ENCODE measurements around the gene RCAN1.
"Not testable (repeated sequence)": the region's sequence is repeated elsewhere in the genome, so short reads cannot be mapped to it uniquely, and the experiment has no call there.

The RCAN1 gene

DNA sequence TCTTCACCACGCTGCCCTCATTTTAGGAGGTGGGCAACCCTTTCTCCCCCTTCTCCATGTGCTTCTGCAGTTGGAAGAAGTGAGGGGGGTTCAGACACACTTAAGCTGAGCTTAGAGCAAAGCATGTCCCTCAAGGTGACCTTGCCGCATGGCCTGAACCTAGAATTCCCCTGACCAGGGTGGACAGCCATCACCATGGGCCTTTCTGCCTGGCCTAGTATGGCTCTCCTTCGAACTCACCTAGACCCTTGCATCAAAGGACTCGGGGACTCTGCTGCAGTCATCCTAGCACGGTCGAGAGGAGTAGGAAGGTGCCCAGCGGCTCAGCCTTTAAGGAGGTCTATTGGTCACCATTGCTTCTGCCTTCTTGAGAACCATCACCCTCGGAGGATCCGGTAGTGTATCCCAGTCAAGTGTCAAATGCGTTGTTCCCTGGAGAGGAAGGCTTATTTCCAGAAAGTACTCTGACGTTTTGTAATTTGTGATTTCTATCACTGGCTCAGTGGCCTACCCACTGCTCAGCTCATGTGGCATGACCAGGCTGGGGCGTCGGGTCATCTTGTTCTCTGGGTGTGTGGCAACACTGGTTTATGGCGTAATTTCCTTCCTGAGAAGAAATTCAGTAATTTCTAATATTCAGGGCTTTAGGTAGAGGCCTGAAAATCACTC is 103.0 kb downstream of the RCAN1 start, which contains the start of gene KCNE1:
Gene KCNE1 (minus strand): TSS at position 424 of the 669 bp plus-strand sequence. CDS start 62,576 bp downstream, outside the sequence.
- DNase-seq, result no peak

GRCh38 chr21:34511181-34511580 is 103.7 kb downstream of the RCAN1 start:
- no peak for DNase-seq

DNA sequence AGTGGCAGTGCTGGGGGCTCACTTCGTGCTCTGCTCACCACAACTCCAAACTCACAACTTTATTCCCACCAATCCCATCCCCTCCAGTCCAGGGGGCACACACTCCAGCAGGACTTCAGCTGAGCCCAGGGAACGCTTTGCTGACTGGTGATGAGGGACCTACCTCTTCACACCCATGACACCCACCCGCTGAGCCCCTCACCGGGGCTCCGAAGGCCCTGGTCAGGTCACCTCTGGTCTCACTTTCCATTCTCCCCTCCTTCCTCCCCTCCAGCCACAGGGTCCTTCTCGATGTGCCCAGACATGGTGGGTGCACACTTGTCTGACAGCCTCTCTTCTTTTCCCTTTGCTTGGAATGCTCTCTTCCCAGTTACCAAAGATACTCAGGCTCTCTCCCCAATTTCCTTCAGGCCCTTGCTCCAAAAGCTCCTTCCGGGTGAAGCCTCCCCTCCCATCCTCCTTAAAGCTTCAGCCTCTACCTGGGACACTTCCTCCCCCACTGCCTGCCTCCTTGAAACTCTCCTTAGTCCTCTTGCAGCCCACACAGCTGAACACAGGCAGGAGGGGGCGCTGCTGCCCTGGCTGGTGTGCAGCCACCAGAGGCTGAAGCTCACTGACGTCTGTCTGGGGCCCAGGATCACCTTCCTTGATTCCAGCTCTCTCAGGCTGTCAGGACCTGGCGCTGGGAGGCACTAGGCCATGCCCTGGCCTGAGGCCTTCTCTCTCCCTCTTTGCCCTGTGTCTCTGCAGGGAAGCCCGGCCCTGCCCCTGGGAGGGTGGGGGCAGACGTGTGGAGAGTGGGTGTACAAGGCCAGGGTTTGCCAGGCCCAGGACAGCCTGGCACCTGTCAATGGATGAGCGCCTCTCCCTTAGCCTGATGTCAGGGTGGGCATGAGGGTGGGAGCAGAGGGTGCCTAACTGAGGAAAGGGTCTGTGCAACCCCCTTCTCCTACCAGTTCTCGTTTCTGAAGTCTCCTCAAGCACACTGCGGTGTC is 104.5 kb downstream of the RCAN1 start:
- DNase-seq, result peak; percentile 5 to 17

- DNase-seq, result no peak
These were observed 105.8 kb downstream of the RCAN1 start for GRCh38 chr21:34509151-34509550.

- DNase-seq, result no peak
These were observed 110.3 kb downstream of the RCAN1 start for GRCh38 chr21:34504595-34504994.

DNA sequence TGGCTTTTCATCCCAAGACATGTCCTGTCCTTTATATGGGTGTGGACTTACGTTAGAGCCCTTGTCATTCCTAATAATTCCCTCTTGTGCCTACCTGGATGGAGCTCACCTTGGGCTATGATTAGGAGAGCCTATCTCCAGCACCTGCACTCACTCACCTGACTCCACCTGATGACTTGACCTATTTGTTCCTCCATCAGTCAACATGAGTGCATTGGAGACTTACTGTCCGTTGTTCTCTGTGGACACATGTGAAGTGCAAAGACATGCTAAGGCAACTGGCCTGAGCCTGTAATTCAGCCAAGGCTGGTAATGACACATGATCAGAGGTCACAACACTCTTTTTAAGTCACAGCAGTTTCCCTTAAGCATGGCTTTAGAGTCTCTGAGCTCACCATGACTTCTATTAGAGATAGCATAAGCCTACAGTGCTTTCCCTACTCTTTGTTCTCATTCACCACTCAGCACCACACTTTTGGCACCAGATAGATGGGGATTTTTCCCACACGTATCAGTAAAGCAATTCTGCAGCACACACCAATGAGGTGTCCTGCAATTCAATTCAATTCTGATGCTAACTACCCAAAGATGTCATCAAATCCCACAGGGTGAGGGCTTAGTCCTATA is 112.3 kb downstream of the RCAN1 start:
- no peak for DNase-seq

GRCh38 chr21:34501716-34502115 is 113.2 kb downstream of the RCAN1 start:
- no peak for DNase-seq

GRCh38 chr21:34500191-34500590 is 114.7 kb downstream of the RCAN1 start:
- DNase-seq, result no peak

GRCh38 chr21:34499116-34499515 is 115.8 kb downstream of the RCAN1 start:
- DNase-seq, result no peak

DNA sequence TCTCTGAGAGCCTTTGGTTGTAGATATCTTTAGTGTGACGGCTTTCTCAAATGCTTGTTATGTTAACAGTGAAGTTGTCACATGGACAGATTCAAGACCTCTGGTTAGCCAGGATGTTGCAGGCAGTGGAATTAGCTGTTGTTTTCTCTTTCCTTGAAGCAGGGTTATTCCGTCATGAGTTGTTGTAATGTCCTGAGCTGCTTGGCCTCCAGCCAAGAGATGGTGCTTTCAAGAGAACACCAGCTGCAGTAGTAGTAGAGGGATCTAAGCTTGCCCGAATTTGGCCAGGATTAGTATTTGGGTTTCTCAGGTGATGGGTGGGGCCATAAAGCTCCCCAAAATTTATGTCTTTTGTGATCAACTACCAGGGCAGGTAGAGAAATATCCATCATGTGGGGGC is 116.3 kb downstream of the RCAN1 start:
- peak; percentile 10 to 45 for DNase-seq

- DNase-seq, result not testable (repeated sequence)
These were observed 131.1 kb downstream of the RCAN1 start for GRCh38 chr21:34483854-34484253.

- DNase-seq, result not testable (repeated sequence)
These were observed 131.5 kb downstream of the RCAN1 start for GRCh38 chr21:34483435-34483834.

DNA sequence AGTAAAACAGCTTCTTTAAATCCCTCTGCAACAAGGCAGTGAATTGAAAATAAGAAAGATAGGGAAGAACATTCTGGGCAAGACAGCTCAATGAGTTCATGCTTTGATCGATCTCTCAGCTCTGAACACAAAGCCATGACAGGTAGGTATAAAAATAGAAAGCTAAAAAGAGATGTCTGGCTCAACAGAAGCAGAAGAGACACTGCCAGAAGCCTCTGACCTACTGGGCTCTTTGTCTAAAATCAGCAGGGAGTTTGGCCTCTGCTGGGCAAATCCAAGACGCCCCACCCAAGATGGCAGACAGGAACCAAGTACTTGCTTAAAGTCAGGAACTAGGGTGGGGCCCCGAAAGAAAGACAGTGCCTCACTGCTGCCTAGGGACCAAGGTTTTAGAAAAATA is 147.6 kb downstream of the RCAN1 start:
- not testable (repeated sequence) for DNase-seq
